GM12891 (cell line): ENCODE data around the gene MYG1.

Experiments
- POLR2A ChIP-seq: IDR thresholded peaks from 2 replicates; pipeline ENCODE4 v1.6.1; 2011; ENCODE audit warnings: low read depth, low read length, control low read depth
- TAF1 ChIP-seq: IDR thresholded peaks from 2 replicates; pipeline ENCODE4 v1.6.1; 2011; ENCODE audit warnings: low read depth, low read length, control low read depth

GRCh38 chr12:53279888-53280498 lies 19.5 kb upstream of the MYG1 start:
- TF ChIP-seq TAF1 (no peak), POLR2A (no peak)
